Medulla oblongata (tissue), 1 donor: ENCODE results near the gene MTREX.
A peak's percentile ranks its signal among the peaks of the same experiment; 100 is the strongest.

Experiments used
- DNase-seq: peaks from one replicate; pipeline ENCODE4 v3.0.0-alpha.2; 2015; ENCODE audit errors: extremely low spot score

MTREX gene

DNA sequence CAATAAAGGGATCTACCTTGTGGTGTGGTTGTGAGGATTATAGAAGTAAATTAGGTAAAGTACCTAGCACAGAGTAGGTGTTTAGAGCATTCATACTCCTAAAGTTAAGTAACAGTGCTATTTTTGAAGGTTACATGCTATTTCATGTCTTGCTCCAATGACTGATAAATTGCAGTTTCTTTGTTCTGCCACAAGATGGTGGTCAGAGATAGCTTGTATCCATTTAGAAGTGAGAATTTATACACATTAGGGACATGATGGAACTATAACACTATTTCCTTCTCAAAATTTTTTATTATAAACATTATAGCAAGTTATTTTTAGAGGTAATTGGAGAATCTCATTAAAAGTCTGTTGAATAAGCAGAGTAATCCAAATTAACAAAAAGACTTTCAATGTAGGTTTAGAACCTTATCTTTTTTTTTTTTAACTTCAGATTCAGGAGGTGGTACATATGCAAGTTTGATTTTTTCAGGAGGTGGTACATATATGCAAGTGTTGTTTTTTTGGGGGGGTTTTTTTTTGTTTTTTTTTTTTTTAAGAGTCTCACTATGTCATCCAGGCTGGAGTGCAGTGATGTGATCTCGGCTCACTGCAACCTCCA is 17.1 kb downstream of the MTREX start:
- peak; percentile 73 for DNase-seq

GRCh38 chr5:55325621-55326020 is 17.8 kb downstream of the MTREX start:
- DNase-seq: no peak

DNA sequence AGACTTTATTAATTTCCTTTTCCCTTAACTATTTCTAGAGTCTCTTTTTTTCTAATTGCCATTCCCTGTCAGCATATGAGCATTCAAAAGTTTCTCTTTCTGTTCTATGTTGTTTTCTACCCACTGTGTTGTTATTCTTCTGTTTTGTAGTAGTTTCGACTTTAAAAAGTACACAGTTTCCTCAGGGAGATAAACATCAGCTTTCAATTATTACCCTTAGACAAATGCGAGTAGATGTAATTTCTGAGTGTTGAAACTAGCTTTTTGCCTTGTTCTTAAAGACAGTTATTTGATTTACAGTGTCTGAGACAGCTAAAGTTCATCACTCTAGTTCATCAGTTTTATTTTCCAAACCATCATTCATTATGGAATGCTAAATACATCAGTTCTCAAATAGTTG is 19.5 kb downstream of the MTREX start:
- no peak for DNase-seq

DNA sequence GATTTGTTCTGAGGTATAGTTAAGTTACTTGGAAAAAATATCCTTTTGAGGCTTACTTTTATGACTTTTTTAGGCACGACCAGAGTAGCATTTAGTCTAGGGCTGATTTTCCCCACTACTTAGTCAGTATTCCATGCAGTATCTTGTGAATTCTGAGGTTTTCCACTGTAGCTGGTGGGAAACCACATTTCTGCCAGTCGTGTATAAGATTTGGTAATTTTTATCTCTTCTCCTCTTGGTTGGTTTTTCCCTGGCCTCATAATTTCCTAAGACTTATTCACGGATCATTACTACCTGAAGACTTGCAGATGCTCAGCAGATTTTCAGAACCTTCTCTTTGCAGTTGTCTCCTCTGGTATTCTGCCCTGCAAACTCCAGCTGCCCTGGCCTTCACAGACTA is 23.5 kb downstream of the MTREX start:
- no peak for DNase-seq

DNA sequence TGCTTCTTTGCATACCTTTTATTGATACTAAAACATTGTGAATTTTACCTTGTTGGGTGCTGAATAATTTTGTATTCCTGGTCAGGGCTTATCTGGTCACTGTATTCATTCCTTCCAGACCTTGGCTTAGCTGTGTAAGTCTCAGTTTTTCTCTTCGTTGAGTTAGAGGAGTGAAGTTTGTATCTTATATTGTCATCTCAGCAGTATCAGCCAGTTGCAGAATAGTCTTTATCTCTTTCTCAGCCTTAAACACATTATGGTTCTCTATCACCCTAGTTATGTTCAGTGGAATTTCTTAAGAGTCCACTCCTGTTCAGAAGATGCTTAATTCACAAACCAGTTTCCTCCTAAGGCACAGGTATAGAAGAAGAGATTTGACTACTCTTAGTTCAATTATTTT is 25.2 kb downstream of the MTREX start:
- DNase-seq: no peak

DNA sequence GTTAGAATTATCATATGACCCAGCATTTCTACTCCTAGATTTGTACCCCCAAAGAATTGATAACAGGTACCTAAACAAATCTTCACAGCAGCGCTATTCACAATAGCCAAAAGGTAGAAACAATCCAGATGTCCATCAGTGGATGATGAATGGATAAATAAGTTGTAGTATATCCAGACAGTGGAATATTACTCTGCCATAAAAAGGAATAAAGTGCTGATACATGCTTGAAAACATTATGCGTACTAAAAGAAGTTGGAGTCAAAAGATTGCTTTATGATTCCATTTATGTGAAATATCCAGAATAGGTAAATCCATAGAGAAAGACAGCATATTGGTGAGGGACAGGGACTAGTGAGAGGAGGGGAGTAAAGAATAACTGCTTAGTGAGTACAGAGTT is 26.0 kb downstream of the MTREX start:
- DNase-seq: no peak

DNA sequence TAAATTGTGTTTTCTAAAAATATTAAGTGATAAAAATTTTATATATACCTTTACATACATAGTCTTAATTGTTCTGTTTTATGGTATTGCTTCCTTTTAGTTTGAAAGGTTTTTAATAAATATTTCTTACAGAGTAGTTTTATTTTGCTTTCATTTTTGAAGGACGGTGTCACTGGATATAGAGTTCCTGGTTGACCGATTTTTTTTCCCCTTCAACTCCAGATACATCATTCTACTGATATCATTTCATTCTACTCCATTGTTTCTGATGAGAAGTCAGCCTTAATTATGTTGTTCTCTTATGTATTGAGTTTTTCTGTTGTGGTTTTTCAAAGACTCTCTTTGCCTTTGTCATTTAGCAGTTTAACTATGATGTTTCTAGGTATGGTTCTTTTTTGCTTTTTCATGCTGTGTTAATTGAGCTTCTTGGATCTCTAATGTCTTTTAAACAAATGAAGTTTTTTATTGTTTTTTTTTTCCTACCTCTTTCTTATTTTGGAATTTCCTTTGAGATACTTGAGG is 30.4 kb downstream of the MTREX start:
- no peak for DNase-seq

GRCh38 chr5:55338810-55339243 is 31.0 kb downstream of the MTREX start:
- no peak for DNase-seq

DNA sequence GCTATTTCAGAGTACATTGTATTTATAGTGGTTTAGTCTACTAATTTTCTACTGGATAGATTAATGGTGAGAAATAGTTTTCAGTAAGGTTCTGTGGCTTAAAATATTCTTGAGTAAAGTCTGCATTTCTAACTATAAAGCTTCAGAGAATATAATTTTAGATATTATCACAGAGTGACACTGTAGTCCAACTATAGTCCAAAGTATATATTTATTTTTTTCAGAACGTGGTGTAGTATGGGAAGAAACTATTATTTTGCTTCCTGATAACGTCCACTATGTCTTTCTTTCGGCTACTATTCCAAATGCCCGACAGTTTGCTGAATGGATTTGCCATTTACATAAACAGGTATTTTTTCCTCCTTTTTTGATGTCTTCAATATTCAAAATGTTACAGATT is 35.3 kb downstream of the MTREX start:
- DNase-seq: no peak

GRCh38 chr5:55343609-55344008 is 35.8 kb downstream of the MTREX start:
- DNase-seq: no peak

- DNase-seq: peak; percentile 82
These were observed 36.7 kb downstream of the MTREX start for GRCh38 chr5:55344392-55344992.

- DNase-seq: no peak
These were observed 37.5 kb downstream of the MTREX start for GRCh38 chr5:55345327-55345726.

- DNase-seq: no peak
These were observed 40.0 kb downstream of the MTREX start for GRCh38 chr5:55347786-55348185.

DNA sequence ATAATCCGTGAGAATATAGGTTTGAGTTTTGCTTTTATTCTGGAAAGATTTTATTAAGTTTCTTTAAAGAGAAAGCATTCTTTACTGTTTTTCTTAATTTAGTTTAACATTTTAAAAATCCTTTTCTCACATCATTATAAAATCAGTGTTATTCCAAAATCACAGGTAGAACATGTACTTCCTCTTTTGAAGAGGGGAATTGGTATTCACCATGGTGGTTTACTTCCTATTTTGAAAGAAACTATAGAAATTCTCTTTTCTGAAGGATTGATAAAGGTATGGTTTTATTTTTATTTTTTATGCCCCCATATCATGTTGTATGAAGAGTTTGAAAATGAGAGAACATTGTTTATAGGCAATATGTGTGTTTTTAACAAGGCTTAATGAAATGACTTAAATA is 43.0 kb downstream of the MTREX start:
- DNase-seq: no peak

DNA sequence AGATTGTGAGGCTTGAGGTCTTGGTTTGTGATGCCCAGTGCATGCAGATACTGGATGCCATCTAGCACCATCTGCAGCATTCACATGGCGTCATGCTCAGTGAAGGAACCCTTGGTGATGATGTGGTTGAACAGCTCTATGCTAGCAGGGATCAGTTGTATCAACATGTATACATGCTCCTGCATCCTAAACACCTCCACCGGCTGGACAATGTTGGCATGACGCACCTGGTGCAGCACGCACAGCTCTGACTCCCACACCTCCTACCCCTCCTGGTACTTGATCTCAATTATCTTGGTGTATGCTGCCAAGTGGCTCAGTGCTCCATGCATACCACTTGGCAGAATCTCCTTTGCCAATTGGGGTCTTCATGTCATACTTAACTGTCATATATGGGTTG is 49.1 kb downstream of the MTREX start:
- no peak for DNase-seq

GRCh38 chr5:55360190-55360589 is 52.4 kb downstream of the MTREX start:
- no peak for DNase-seq

- DNase-seq: no peak
These were observed 56.1 kb downstream of the MTREX start for GRCh38 chr5:55363856-55364255.

- DNase-seq: no peak
These were observed 56.8 kb downstream of the MTREX start for GRCh38 chr5:55364537-55365055.

DNA sequence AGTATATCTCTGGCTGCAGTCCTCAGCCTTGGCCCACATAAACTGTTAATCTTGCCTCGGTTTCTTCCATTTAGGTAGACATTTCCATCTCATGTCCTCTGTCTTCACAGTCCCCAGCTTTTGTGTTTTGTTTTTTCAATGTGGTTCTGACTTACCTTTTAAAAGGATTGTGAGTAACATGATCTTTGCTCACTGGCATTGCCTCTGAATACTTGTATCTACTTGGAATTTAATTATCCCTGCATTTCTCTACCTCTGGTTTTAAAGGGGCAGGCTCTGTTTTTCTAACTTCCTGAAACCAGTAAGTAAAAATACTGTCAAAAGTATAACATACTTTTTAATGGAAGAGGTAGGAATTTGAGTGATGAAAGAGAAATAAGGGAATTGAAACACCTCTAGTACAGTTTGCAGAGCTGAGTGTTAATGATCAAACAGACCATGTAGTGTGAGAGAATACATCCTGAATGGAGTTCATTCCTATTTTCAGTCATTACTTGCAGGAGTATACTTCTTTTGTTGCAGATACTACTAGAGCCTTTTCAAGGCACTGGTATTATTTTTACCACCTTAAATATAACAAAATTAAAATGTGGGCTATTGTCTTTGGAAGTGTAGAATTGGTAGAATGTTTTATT is 62.6 kb downstream of the MTREX start:
- DNase-seq: no peak

DNA sequence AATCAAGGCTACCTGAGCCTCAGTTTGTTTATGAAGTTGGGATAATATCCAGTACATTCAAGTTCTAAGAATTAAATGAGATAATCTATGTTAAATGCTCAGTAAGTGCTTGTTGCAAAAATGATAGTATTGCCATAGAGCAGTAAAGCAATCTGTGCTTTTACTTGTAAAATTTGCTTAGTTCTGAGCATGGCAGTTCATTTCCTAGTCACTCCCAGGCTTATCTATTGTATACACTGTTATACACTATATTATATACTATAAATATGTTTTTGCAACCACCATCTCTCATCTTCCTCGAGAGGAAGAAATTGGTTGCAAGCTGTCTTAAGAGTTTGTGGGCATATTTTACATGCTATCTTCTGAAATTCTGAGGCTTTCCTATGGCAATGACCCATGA is 63.4 kb downstream of the MTREX start:
- DNase-seq: no peak

- DNase-seq: no peak
These were observed 64.5 kb downstream of the MTREX start for GRCh38 chr5:55372130-55372925.

- no peak for DNase-seq
These were observed 70.0 kb downstream of the MTREX start for GRCh38 chr5:55377810-55378209.
